Measurements from ENCODE around the gene NR2E1.

The NR2E1 gene

DNA sequence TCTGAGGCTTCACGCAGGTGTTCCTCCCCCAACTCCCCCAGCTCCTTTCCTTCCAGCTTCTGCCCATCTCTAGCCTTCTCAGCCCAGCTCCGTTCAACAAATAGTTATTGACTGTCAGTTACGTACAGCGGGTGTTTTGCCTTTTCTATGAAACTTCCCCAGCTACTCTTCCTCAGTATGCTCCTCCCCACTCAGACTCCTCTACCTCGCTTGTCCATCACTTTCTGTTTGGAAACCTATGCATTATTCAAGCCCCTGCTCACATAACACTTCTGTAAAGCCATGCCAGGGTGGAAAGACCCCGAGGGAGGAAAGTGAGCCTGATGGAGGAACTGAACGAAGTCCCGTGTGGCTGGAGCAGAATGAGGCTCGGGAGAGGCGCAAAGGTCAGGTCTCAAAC lies 44.2 kb upstream of the NR2E1 start:
- no peaks in the 10 kb centered on the region for H3K9me3 ChIP-seq (ENCODE audit: control insufficient read depth, insufficient read depth, low read depth, low read length)
- no peak overlapping the region for H3K27ac ChIP-seq (ENCODE audit: extremely low read depth, low read depth, low read length)
- no peak for TF ChIP-seq KLF8 (tag by site-specific recombination; IDR thresholded peaks at IDR 0.05)
- no peak for TF ChIP-seq ZNF335 (tag by site-specific recombination; conservative IDR thresholded peaks at IDR 0.05)
- TF ChIP-seq ZNF394 (tag by site-specific recombination; IDR thresholded peaks at IDR 0.05; ENCODE audit: borderline replicate concordance): peak; percentile 37; the same call in 1 of the 2 replicates
- no peak for TF ChIP-seq SALL2 (tag by site-specific recombination; IDR thresholded peaks at IDR 0.05; ENCODE audit: borderline replicate concordance)
- H3K4me3 ChIP-seq (ENCODE audit: low read depth, low read length): no peak overlapping the region
- H3K4me1 ChIP-seq (ENCODE audit: control insufficient read depth, insufficient read depth, low read length): no peaks in the 10 kb centered on the region
- ChIA-PET CTCF (interaction anchor here (1.1 kb wide), 1 partner anchor 371 kb away, joined by 6 read pairs; no protein-coding TSS in a partner anchor), POLR2A (interaction anchor here (0.7 to 1.2 kb wide), 2 partner anchors 12 to 684 kb away, joined by 3 to 4 read pairs; no protein-coding TSS in a partner anchor)
- H3K36me3 ChIP-seq (ENCODE audit: control insufficient read depth in 2 of 2, insufficient read depth in 1 of 2, low read length in 2 of 2): no peaks in the 10 kb centered on the region

DNA sequence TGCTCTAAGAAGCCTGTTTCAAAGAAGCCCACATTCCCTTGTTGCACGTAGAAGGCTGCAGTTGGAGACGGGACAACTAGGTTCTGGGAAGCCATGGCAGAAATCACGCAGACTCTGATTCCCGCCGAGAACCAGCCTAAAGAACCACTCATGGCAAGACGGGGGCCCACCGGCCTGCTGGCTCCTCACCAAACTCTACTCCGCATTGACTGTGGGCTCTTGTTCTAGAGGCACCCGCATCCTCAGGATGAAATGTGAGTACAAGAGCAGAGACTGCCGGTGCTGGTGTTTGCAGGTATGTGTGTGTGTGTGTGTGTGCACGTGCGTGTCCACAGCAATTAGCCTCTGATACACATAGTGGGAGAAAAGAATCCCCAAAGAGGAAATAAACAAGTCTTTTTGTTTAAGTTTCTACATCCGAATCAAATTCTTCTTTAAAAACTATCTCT lies 42.3 kb upstream of the NR2E1 start:
- H3K4me1 ChIP-seq (ENCODE audit: control insufficient read depth, insufficient read depth, low read length): 0 out of 2 replicates have a peak, but pooled peaks cover 3% of the 10 kb centered on the region
- no peak overlapping the region for H3K27ac ChIP-seq (ENCODE audit: extremely low read depth, low read depth, low read length)
- CTCF ChIA-PET: interaction anchor here (0.7 to 1.0 kb wide), 2 partner anchors 9 to 12 kb away, joined by 4 to 5 read pairs; no protein-coding TSS in a partner anchor
- TF ChIP-seq ZNF785 (tag by site-specific recombination; IDR thresholded peaks at IDR 0.05): no peak
- no peaks in the 10 kb centered on the region for H3K9me3 ChIP-seq (ENCODE audit: control insufficient read depth, insufficient read depth, low read depth, low read length)
- no peaks in the 10 kb centered on the region for H3K36me3 ChIP-seq (ENCODE audit: control insufficient read depth in 2 of 2, insufficient read depth in 1 of 2, low read length in 2 of 2)
- no peak overlapping the region for H3K4me3 ChIP-seq (ENCODE audit: low read depth, low read length)
- POLR2A ChIA-PET: interaction anchor here (1.6 kb wide), 1 partner anchor 10 kb away, joined by 7 read pairs; no protein-coding TSS in a partner anchor

DNA sequence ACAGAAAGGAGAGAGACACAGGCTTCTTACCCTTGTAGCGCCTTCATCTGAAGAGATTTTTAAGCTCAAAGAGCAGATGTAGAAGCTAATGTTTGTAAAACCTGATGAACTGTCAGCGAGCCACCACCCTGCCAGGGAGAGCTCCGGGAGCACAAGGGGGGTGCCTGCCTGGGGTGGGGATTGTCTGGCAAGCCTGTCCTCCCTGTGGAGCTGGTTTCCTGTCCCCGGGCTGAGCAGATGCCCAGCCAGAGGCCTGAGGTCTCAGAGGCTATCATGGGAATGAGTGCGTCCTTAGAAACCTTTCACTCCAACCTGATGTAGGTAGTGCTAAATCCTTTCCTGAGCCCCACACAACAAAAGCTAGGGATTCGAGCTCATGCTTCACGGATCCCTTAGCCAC lies 41.9 kb upstream of the NR2E1 start:
- ChIA-PET POLR2A (interaction anchor here (1.6 kb wide), 1 partner anchor 10 kb away, joined by 7 read pairs; no protein-coding TSS in a partner anchor), CTCF (interaction anchor here (0.7 to 1.0 kb wide), 2 partner anchors 9 to 12 kb away, joined by 4 to 5 read pairs; no protein-coding TSS in a partner anchor)
- H3K9me3 ChIP-seq (ENCODE audit: control insufficient read depth, insufficient read depth, low read depth, low read length): no peaks in the 10 kb centered on the region

DNA sequence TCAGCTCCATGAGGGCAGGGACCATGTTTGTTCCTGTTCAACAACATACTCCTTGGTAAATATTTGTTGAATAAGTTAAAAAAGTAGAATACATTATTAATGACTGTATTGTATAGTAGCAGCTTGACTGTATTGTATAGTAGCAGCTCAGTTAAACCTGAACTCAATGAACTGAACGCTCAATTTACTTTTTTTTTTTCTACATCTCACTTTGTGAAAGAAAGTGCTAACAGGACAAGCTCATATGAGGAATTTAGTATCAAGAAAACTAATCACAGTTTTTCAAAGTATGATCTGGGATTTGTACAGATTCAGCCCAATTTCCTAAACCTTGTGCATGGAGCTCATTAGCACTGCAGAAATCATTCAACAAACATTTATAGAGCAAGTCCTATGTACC lies 38.8 kb upstream of the NR2E1 start:
- no peaks in the 10 kb centered on the region for H3K9me3 ChIP-seq (ENCODE audit: control insufficient read depth, insufficient read depth, low read depth, low read length)
- H3K27ac ChIP-seq (ENCODE audit: extremely low read depth, low read depth, low read length): no peak overlapping the region
- ChIA-PET POLR2A (no interaction called here), CTCF (interaction anchor here (0.6 to 1.3 kb wide), 6 partner anchors 11 to 398 kb away, joined by 3 to 4 read pairs (median 3); partner anchors contain the start of gene NR2E1)
- H3K4me3 ChIP-seq (ENCODE audit: low read depth, low read length): no peak overlapping the region
- 0 out of 2 replicates have a peak, but pooled peaks cover 3% of the 10 kb centered on the region for H3K4me1 ChIP-seq (ENCODE audit: control insufficient read depth, insufficient read depth, low read length)
- H3K36me3 ChIP-seq (ENCODE audit: control insufficient read depth in 2 of 2, insufficient read depth in 1 of 2, low read length in 2 of 2): no peaks in the 10 kb centered on the region
- TF ChIP-seq ZBTB48 (tag by site-specific recombination; IDR thresholded peaks at IDR 0.05) (no peak), ZNF664 (tag by site-specific recombination; IDR thresholded peaks at IDR 0.05) (peak; percentile 92), ZNF146 (tag by site-specific recombination; IDR thresholded peaks at IDR 0.05) (no peak), ZNF426 (tag by site-specific recombination; IDR thresholded peaks at IDR 0.05) (no peak), ZNF624 (tag by site-specific recombination; IDR thresholded peaks at IDR 0.05) (no peak)

More for the DNA sequence above, 41.9 kb upstream of the NR2E1 start:
- no peak for TF ChIP-seq ZNF23 (tag by site-specific recombination; IDR thresholded peaks at IDR 0.05; ENCODE audit: borderline replicate concordance)
- TF ChIP-seq ZIC2 (tag by site-specific recombination; IDR thresholded peaks at IDR 0.05): peak; percentile 86
- Histone ChIP-seq H3K4me3 (ENCODE audit: low read depth, low read length) (no peak overlapping the region), H3K36me3 (ENCODE audit: control insufficient read depth in 2 of 2, insufficient read depth in 1 of 2, low read length in 2 of 2) (no peaks in the 10 kb centered on the region), H3K27ac (ENCODE audit: extremely low read depth, low read depth, low read length) (no peak overlapping the region), H3K4me1 (ENCODE audit: control insufficient read depth, insufficient read depth, low read length) (0 out of 2 replicates have a peak, but pooled peaks cover 3% of the 10 kb centered on the region)

DNA sequence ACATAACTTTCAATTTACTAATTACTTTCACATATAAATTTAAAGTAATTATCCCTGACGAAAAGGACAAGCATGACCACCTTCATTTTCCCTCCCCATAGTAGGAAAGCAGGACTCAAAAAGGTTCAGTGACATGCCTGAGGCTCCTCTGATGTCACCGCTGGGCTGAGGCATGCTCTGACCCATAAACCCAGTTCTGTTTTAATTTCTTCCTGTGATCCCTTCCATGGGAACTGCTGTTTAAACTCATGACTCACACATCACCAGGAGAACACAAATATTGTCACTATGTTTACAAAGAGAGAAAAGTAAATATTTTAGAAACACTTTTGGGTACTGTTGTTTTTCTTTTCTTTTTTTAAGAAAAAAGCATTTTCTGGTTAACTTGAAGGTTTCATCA lies 38.0 kb upstream of the NR2E1 start:
- Histone ChIP-seq H3K4me3 (ENCODE audit: low read depth, low read length) (no peak overlapping the region), H3K9me3 (ENCODE audit: control insufficient read depth, insufficient read depth, low read depth, low read length) (no peaks in the 10 kb centered on the region), H3K4me1 (ENCODE audit: control insufficient read depth, insufficient read depth, low read length) (0 out of 2 replicates have a peak, but pooled peaks cover 3% of the 10 kb centered on the region), H3K27ac (ENCODE audit: extremely low read depth, low read depth, low read length) (no peak overlapping the region), H3K36me3 (ENCODE audit: control insufficient read depth in 2 of 2, insufficient read depth in 1 of 2, low read length in 2 of 2) (no peaks in the 10 kb centered on the region)
- ChIA-PET CTCF (interaction anchor here (1.3 kb wide), 1 partner anchor 38 kb away, joined by 4 read pairs; the partner anchor contains the start of gene NR2E1), POLR2A (no interaction called here)
- TF ChIP-seq ZFHX2 (tag by site-specific recombination; conservative IDR thresholded peaks at IDR 0.05): no peak
- TF ChIP-seq ZNF660 (tag by site-specific recombination; IDR thresholded peaks at IDR 0.05): 0 out of 2 replicates have a peak, but pooled peaks have one; percentile 67
- TF ChIP-seq ZNF558 (tag by site-specific recombination; IDR thresholded peaks at IDR 0.05): peak; percentile 25; the same call in 1 of the 2 replicates
- TF ChIP-seq, protein P1, sequence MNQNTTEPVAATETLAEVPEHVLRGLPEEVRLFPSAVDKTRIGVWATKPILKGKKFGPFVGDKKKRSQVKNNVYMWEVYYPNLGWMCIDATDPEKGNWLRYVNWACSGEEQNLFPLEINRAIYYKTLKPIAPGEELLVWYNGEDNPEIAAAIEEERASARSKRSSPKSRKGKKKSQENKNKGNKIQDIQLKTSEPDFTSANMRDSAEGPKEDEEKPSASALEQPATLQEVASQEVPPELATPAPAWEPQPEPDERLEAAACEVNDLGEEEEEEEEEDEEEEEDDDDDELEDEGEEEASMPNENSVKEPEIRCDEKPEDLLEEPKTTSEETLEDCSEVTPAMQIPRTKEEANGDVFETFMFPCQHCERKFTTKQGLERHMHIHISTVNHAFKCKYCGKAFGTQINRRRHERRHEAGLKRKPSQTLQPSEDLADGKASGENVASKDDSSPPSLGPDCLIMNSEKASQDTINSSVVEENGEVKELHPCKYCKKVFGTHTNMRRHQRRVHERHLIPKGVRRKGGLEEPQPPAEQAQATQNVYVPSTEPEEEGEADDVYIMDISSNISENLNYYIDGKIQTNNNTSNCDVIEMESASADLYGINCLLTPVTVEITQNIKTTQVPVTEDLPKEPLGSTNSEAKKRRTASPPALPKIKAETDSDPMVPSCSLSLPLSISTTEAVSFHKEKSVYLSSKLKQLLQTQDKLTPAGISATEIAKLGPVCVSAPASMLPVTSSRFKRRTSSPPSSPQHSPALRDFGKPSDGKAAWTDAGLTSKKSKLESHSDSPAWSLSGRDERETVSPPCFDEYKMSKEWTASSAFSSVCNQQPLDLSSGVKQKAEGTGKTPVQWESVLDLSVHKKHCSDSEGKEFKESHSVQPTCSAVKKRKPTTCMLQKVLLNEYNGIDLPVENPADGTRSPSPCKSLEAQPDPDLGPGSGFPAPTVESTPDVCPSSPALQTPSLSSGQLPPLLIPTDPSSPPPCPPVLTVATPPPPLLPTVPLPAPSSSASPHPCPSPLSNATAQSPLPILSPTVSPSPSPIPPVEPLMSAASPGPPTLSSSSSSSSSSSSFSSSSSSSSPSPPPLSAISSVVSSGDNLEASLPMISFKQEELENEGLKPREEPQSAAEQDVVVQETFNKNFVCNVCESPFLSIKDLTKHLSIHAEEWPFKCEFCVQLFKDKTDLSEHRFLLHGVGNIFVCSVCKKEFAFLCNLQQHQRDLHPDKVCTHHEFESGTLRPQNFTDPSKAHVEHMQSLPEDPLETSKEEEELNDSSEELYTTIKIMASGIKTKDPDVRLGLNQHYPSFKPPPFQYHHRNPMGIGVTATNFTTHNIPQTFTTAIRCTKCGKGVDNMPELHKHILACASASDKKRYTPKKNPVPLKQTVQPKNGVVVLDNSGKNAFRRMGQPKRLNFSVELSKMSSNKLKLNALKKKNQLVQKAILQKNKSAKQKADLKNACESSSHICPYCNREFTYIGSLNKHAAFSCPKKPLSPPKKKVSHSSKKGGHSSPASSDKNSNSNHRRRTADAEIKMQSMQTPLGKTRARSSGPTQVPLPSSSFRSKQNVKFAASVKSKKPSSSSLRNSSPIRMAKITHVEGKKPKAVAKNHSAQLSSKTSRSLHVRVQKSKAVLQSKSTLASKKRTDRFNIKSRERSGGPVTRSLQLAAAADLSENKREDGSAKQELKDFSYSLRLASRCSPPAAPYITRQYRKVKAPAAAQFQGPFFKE (tag by site-specific recombination; IDR thresholded peaks at IDR 0.05; ENCODE audit: borderline replicate concordance): no peak
- TF ChIP-seq ZNF335 (tag by site-specific recombination; conservative IDR thresholded peaks at IDR 0.05): peak; percentile 41; the same call in 1 of the 2 replicates
- no peak for TF ChIP-seq GLI2 (tag by site-specific recombination; IDR thresholded peaks at IDR 0.05; ENCODE audit: borderline replicate concordance, low read depth)
- 0 out of 2 replicates have a peak, but pooled peaks have one; percentile 59 for TF ChIP-seq ZNF184 (tag by site-specific recombination; IDR thresholded peaks at IDR 0.05)

Measured in HEK293 (cell line).